Activated CD8-positive, alpha-beta memory T cell treated with anti-CD3 and anti-CD28 coated beads, Interleukin-2, amount 50 U/mL, for 1 hour (primary cell): ENCODE results near the gene RNH1.

ENCODE experiments used
- DNase-seq: peaks from one replicate; pipeline ENCODE4 v3.0.0-alpha.2; 2020; ENCODE audit errors: extremely low read depth

The RNH1 gene

DNA sequence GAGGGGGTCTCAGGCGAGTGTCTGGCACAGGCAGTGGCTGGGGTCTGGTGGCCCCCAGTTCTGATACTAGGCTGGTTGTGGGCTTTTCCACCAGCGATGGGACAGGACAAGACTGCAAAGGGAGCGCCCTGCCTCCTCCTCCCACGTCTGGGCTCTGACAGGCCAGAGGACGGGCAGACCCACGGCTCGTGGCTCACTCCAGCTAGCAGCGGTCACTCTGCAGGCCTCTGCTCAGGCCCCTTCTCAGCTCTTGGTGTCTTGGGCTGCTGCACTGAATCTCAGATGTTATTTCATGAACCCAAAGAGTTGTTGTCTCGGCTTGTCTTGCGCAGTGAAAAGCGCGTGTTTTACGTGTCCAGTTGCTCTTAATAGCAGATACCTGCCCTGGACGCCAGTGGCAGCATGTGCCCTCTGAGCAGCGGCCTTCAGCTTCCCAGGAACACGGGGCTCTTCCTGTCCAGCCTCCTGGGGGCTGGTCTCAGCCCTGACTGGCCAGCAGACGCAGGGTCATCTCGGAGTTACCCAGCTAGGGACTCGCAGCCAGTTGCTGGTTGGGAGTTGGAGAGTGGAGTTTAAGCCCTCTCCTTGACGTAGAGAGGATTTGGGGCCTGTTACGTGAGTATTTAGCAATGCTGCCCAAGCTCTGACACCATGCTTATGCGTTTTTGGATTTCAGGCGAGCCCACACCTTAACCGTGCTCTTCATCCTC lies 47.4 kb downstream of the RNH1 start:
- no peak for DNase-seq

DNA sequence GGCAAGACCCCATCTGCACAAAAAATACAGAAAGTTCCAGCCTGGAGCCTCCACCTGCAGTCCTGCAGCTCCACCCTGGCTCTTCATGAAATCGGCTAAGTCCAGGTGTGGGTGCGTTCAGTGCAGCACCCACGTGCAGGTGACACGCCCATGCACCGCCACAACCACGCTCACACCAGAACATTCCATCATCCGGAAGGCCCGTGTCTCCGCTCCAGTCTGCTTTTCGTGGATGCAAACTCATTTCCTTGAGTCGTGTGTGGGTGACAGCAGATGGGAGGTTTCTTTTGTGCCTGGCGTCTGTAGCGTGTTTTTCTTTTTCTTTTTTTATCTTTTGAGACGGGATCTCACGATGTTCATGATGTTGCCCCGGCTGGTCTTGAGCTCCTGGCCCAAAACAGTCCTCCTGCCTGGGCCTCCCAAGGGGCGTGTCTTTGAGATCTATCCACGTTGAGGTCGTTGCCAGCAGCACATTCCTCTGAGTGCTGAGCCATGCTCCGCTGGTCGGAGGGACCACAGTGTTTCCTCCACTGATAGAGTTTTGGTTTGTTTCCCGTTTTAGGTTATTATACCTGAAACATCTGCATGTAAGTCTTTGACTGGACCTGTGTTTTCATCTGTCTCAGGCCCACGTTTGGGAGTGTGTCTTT lies 49.8 kb downstream of the RNH1 start:
- no peak for DNase-seq

GRCh38 chr11:456533-456932 lies 50.5 kb downstream of the RNH1 start:
- no peak for DNase-seq

GRCh38 chr11:455566-456147 lies 51.4 kb downstream of the RNH1 start:
- no peak for DNase-seq

DNA sequence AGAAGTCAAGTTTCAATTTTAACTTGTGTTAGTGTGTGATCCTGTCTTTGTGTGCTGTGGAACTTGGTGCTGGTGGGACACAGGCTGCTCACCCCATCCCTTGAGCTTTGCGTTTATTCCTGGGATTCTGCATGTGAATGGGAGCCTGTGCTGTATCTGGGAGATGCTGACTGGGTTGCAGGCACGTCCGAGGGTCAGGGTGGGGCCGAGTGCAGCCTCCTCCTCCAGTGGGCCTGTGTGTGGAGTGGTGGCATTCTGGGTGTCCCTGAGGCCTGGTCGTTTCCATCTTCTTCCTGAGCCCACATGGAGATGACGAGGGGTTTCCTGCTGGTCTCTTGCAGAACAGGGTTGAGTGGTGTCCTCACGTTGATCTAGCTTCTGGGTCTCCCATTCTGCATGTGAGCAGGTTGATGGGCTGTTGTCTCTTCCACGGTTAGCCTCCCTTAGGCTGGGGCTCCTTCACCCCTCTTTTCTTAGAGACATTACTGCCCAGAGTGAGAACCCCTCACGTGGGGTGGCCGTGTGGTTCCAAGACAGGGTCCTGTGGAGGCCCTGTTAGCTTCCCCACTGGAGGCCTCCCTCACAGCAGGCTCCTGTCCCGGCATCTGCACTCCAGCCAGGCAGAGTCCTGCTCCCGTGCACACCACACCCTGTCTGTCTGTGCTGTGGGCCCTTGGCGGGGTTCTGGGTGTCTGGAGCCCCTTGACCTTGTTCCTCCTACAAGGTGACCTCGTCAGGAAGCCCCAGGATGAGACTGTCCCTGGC lies 52.1 kb downstream of the RNH1 start:
- no peak for DNase-seq

DNA sequence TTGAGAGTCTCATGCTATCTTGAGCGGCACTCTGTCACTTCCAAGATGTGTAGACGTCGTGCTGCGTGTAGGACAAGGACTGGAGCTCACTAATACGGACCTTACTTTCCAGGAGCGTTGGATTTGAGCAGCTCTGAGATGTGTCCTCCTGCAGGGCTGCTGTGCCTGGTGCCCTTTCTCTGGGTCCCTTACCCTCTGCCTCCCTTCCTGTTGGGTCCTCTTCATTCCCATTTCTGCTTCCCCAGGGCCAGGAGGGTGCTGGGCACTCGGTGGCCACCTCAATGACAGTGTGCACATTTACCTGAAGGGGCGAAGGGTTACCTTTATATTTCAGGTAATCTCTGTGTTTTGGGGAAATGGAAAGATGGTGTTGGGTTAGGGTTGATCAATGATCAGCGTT lies 53.0 kb downstream of the RNH1 start:
- no peak for DNase-seq

- no peak for DNase-seq
These were observed 53.5 kb downstream of the RNH1 start for GRCh38 chr11:453564-453963.

GRCh38 chr11:452916-453527 lies 54.0 kb downstream of the RNH1 start:
- no peak for DNase-seq

DNA sequence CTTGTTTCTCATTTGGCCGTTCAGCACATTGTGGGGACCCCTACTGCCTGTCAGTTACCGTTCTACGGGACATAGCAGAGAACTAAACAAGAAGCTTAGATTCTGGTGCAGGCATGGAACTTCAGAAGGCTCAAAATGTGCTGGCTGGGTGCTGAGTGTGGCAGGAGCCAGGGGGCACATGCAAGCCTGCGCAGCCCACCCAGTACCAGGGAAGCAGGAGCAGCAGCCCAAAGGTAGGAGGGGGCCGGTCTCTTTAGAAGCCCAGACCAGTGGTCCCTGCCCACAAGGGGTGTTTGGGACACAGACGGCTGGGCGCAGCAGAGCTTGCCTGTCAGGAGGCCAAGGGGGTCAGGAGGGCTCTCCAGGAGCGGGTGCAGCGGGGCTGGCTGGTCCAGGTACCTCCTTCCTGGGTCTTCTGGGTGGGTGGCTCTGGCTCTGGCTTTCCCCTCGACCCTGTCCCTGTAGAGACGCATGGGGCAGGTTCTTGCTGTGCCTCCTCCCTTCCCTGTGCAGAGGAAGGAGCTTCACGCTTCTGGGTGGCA lies 54.8 kb downstream of the RNH1 start:
- no peak for DNase-seq

DNA sequence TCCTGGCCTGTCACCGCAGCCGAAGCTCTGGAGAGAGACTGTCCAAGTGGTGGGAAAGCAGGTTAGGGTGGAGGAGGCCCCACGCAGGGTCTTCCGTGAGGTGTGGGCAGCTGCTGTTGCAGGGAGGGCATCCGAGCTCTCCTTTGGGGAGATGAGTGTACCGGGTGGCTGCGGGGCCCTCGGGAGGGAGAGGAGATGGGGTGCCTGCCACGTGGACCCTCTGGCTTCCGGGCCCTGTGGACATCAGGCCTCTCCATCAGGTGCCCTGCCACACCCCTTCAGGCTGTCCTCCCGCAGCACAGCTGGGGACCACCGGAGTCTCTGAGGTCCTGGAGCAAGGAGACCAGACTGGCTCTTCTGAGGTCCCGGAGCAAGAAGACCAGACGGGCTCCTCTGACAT lies 55.3 kb downstream of the RNH1 start:
- DNase-seq, result no peak

- DNase-seq, result peak; percentile 75
These were observed 56.1 kb downstream of the RNH1 start for GRCh38 chr11:450809-451451.

DNA sequence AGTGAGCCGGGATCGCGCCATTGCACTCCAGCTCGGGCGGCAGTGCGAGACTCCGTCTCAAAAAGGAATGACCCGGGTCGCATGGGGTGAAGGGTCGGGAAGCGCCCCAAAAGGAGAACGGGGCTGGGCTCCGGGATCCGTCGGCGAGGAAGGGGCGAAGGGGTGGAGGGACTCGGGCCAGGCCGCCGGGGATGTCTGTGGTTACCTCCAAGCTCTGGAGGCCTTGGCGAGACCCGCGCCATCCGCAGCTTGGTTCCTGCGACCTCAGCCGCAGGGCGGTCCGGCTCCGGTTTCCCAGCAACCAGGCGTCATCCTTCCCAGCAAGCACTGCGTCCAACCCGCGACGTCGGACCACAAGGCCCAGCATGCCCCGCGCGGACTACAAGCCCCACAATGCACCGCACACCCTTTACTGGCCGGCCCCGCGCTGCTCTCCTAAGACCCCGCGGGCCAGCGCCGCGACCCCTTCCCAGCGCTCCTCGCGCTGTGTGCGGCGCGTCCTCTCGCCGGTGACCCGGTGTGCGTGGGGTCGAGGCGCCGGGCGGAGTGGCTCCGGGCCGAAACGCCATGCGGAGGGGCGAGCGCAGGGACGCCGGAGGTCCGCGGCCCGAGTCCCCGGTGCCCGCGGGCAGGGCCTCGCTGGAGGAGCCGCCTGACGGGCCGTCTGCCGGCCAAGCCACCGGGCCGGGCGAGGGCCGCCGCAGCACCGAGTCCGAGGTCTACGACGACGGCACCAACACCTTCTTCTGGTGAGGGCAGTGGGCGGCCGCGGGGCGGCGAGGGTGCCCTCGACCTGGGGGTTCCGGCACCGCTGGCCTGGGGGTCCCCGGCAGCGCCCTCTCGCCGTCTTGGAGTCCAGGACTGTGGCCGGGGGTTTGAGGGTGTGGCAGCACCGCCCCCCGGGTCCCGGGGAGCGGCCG lies 56.9 kb downstream of the RNH1 start, which contains the start of gene PTDSS2:
TSS of gene PTDSS2 (plus strand) at position 391 of the 920 bp plus-strand sequence. CDS start at position 568, 177 bp downstream.
- DNase-seq, result peak; percentile 85

DNA sequence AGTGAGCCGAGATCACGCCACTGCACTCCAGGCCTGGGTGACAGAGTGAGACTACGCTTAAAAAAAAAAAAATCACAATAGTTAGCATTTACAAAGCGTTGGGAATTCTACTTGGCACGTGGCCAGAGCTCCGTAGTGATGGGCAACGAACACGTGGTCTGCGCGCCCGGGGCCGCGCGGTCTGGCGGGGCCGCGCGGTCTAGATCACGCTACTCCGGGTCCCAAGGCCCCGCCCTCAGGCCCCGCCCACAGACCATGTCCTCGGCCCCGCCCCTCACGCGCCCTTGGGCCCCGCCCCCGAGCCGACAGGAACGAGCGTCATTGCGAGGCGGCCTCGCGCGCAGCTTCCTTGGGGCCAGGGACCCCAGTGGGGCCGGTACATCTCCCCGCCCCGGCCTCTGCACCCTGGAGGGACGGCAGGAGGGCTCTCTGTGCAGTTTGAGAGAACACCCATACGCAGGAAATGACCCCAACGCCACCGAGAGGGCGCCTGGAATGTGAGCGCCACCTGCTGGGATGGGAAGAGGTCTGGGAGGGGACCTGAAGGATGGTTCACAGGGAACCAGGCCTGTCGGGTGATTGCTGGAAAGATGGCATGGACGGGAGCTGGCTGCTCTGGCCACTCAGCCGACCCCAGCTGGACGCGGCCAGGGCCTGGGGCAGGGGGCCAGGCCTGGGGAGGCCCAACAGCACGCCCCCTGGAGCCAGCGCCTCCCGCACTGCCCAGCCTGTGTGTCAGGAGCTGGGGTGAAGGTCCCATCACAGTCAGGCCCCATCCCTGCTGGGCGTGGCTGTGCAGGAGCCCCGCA lies 58.9 kb downstream of the RNH1 start:
- DNase-seq, result peak; percentile 82

GRCh38 chr11:446891-447290 lies 60.2 kb downstream of the RNH1 start:
- no peak for DNase-seq

GRCh38 chr11:445765-446588 lies 61.1 kb downstream of the RNH1 start:
- DNase-seq, result no peak
